GM18520 (cell line): Measurements from ENCODE around the gene EIF3F.

Experiments used
- ATAC-seq: cut with Tn5 transposase; IDR thresholded peaks from one replicate; pipeline ENCODE4 v1.9.1; 2021; ENCODE audit not compliant: unreplicated experiment

The EIF3F gene

DNA sequence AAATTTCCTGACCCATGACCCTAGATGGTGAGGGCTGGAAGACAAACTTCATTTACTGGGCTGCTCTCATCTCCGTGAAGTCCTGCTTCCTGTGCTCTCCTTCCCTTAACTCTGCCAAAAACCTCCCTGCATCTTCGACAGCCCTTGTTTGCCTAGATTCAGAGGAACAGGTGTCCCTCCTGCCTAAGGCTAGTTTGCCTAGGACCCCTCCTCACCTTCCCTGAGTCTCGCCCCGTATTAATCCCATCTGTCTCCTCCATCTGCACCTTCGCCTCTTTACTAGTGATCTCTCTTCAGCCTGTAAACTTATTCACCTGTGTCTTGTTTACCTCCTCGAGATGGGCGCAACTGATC is 33.1 kb downstream of the EIF3F start:
- no peak for ATAC-seq

GRCh38 chr11:8021920-8022319 is 34.8 kb downstream of the EIF3F start:
- no peak for ATAC-seq

DNA sequence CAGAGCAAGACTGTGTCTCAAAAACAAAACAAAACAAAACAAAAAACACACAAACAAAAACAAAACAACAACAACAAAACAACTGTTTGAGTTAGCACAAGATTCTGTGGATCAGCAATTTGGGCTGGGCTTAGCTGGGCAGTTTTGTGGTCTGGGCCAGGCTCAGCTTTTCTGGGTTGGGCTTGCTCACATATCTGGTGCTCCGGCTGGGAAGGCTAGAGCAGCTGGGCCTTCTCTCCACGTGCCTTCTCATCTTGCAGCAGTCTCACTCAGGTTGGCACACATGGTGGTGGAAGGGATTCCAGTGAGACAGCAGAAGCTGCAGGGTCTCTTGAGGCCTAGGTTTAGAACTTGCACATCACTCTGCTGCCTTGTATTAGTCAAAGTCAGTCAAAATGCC is 35.7 kb downstream of the EIF3F start:
- no peak for ATAC-seq

DNA sequence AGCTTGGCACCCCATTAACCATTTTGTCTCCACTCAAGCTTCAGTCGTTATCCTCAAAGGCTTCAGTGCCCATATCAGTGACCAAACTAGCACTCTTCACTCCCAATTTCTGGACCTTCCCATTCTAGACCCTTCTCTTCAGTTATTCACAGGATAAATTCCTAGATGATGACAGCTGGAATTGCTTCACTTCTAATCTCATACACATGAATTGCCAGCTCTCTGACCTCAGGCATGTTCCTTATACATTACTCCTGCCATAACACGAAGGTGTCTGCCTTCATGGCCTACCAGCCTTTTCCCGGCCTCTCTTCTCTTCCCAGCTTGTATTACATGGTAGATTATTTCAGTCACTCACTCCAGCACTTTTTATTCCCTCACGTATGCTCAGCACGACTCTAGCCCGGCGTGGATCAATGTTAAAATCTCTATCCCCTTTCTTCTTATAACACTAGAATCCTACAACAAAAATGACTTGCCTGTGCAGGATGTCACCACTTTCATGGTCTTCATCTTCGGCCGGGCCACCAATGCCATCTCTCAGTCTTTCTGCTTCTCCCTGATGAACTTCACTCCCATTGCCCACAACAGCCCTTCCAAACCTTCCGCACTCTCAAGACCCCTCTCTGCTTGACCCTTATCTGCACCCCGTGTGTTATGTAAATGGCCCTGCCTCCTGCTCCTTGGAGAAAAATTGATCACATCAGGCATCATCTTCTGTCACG is 36.9 kb downstream of the EIF3F start:
- no peak for ATAC-seq

DNA sequence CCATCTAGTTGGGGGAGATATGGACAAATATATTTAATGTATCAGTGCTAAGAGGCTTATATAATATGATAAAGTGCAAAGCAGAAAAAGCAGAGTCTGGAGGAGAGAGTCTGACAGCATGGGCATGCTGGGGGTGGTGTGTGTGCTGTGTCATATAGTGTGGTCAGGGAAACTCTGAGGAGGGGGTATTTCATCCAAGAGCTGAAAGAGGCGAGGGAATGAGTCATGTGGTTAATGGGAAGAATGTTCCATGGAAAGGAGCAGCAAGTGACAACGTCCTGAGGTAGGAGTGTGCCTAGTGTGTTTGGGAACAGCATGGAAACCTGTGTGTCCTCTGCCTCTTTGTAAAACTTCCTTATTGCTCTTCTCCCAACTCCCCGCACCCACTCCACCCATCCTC is 38.0 kb downstream of the EIF3F start:
- no peak for ATAC-seq

GRCh38 chr11:8025816-8026215 is 38.7 kb downstream of the EIF3F start:
- ATAC-seq: no peak

- no peak for ATAC-seq
Measured at GRCh38 chr11:8026982-8027381, 39.8 kb downstream of the EIF3F start.

GRCh38 chr11:8028766-8029165 is 41.6 kb downstream of the EIF3F start:
- no peak for ATAC-seq

GRCh38 chr11:8030526-8031247 is 43.5 kb downstream of the EIF3F start:
- ATAC-seq: no peak

GRCh38 chr11:8031248-8032115 is 44.3 kb downstream of the EIF3F start:
- no peak for ATAC-seq

DNA sequence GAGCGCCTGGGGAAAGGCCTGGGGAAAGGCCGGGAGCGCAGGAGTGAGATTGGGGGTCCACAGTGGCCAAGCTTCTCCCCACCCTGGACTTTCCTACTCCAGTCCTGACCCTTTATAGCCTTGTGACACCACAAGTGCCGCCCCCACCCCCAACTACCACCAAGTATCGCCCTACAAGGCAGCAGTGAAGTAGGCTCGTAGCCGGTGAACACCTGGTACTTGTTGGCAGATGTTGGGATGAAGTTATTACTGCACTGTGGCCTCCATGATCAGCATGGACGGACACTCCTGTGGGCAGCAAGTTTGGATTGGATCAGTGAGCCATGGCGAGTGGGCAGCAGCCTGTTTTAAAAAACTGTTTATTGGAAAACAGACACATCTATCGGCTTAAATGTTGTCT is 45.0 kb downstream of the EIF3F start:
- ATAC-seq: no peak

DNA sequence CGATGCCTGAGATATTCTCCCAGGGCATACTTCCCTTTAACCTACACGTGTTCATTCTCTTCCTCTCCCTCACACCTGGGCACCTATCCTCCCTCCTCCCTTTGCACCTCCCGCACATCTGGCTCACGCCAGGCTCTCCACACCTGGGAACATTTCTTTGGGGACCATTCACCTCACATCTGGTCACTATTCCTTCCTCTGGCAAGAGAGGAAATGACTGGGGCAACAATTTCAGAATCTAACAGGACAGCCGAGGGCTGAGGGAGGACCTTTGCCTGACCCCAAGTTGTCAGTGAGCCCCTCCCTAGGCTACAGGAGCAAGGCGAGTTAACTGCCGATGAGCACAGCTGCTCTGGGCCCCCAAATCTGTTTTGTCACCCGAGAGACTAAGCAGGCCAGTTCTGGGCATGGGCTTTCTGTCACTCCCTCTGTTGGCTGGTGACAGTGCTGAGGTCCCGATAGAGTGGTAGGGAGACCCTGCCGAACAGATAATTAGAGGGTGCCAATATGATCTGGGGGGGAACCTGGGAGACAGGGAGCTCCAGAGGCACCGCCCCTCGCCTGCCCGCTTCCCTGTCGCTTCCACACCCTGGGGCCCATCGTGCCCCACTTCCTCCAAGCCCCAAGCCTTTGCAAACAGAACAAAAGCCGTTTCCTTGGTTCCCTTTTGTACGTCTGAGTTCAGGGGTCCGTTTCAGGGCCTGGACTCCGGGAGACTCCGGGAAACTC is 45.6 kb downstream of the EIF3F start:
- no peak for ATAC-seq

GRCh38 chr11:8033305-8034105 is 46.4 kb downstream of the EIF3F start:
- no peak for ATAC-seq

DNA sequence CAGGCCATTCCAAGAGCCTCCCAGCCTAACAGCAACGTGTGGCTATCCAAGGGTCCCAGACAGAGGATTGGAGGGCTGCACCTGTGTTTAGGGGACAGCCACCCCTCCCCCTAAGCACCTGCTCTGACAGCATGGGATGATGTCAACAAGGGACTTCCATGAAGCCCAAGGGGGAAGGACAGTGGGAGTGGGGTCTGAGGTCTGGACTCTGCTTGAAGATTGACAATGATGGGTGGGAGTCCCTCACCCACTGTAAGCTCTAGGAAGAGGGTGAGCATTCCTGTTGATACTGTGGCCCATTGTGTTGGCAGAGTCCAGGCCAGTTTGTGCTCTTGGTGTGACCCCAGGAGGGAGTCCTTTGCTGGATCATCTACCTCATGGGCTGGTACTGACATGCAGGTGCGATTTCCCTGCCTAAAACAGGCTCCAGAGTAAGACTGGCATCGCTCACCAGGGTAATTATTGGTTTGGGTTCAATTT is 47.0 kb downstream of the EIF3F start:
- ATAC-seq: no peak

GRCh38 chr11:8034604-8035190 is 47.6 kb downstream of the EIF3F start:
- no peak for ATAC-seq

GRCh38 chr11:8035200-8035855 is 48.2 kb downstream of the EIF3F start:
- ATAC-seq: no peak

GRCh38 chr11:8036002-8036802 is 49.1 kb downstream of the EIF3F start:
- no peak for ATAC-seq

- no peak for ATAC-seq
Measured at GRCh38 chr11:8036986-8037385, 49.8 kb downstream of the EIF3F start.
